ENCODE data around the gene TBX2. TPM values are rescaled to one million over a fixed set of nuclear protein-coding genes. Genes with fewer than 3 reads are reported as not detected.
"Not testable (repeated sequence)": the region's sequence is repeated elsewhere in the genome, so short reads cannot be mapped to it uniquely, and the experiment has no call there.

TBX2 gene
- total RNA-seq, 1 donor from 2014 or later: 0.47 TPM

DNA sequence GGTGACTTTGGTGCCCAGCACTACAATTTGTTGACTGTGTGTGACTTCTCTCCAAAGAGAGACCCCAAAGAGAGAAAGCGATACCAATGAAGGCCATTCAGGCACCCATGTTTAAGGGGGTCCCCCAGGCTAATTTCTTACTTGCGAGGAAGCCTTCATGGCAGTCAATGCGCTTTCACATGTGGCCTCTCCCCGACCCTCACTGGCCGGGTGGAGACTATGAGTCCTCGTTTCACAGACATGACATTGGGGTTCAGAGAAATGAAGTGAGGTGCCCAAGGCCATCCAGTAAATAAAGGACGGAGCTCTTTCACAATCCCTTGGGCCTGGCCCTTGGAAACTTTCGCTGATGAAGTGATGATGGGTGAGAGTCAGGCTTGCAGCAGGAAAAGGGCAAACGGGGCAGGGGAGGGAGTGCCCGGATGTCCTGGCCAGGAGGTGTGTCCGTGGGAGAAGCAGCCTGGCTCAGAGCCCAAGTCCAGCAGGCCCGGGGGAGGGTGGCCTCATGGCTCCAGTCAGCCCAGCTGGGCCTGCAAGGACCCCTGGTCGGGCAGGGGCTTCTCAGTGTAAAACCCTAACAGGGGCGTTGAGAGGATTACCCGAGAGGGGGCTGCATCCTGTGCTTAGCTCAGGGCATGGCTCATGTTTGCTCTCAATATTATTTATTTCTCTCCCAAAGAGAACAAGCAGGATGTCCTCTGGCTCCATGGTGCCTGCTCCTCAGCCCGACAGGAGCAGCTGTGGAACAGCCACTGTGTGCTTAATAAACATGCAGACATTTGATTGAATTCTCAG is 14.7 kb downstream of the TBX2 start:
- DNase-seq: no peak

GRCh38 chr17:61414936-61415251 is 15.3 kb downstream of the TBX2 start:
- no peak for DNase-seq

DNA sequence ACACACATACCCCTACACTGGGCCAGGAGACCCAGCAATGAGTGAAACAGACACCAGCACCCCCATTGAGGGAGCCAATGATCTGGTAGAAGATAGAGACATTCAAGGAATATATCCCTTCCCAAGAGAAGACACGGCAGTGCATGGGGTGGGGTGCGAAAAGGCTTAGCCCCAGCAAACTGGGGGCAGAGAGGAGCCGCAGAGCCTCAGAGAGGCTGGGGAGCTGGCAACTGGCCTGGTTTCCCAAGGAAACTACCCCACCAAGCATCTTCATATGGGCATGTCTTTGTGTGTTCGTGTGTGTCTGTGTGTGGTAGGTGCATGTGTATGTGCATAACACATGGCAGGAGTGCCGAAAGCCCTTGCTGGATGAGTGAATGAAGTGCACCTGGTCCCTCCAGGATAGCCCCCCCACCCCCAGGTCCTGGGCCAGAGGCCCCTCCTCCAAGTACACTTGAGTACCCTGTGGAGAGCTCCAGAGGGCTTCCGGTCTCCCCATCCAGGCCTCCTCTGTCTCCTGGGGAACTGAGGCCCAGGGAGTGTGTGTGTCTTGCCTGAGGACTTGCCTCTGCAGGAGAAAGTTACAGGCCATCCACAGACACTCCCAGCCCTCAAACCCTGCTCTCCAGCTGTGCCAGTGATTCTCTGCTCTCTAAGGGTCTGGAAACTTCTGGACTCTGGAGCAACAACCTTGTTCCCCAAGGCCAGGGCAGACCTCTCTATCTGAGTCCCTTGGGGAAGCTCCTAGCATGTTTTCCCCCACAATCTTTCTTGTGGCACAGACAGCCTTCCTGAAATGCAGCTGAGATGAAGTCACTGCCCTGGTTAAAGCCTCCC is 15.9 kb downstream of the TBX2 start:
- DNase-seq: no peak

- no peak for DNase-seq
Observed at GRCh38 chr17:61416211-61416539, 16.5 kb downstream of the TBX2 start.

- DNase-seq: peak; percentile 35
Observed at GRCh38 chr17:61416540-61417363, 17.1 kb downstream of the TBX2 start.

DNA sequence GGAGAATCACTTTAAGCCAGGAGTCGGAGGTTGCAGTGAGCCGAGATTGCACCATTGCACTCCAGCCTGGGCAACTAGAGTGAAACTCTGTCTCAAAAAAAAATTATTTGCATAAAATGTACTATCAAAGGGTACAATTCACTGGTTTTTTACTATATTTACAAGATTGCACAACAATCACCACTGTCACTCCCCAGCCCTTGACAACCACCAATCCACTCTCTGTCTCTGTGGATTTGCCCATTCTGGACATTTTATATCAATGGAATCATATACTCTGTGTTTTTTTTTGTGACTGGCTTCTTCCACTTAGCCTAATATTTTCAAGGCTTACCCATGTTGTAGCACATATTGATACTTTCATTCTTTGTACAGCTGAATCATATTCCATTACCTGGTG is 18.8 kb downstream of the TBX2 start:
- no peak for DNase-seq

DNA sequence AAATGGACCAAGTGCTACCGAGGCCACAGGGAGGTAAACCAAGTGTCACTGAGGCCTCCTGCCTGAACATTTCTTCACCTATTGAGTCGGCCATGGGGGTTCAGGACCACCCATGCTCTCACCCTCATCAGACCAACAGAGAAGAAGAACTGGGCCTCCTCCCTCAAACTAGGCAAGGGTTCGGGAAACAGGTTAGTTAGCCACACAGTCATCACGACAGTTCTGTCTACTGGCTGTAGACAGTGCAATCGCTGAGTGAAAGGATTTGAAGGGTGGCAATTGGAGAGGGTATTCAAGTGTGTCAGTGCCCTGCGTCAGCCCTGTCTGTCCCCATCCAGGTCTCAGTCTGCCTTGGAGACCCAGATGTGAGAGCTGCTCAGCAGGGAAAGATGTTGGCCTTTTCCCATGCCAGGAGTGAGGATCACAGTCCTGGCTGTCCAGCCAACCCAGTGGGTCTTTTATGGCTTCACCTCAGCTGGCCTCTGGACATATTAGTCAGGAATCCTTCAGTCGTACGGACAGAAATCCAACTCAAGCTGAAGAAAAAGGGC is 19.9 kb downstream of the TBX2 start:
- no peak for DNase-seq

DNA sequence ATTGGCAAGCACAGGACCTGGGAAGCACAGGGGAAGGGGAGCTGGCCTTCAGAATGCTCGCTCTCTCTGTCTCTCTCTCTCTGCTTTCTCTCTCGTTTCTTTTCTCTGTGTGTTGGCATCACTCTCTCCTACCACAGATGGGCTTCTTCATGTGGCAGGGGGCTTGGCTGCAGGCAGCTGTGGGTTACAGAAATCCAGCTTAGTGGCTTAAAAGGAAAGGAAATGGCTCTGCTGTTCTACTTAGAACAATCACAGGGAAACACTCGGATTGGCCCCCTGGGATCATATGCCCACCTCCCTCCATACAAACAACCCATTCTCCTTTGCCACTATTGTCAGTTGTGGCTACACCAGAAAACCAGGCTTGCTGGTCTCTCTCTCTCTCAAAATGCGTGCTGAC is 20.4 kb downstream of the TBX2 start:
- no peak for DNase-seq

DNA sequence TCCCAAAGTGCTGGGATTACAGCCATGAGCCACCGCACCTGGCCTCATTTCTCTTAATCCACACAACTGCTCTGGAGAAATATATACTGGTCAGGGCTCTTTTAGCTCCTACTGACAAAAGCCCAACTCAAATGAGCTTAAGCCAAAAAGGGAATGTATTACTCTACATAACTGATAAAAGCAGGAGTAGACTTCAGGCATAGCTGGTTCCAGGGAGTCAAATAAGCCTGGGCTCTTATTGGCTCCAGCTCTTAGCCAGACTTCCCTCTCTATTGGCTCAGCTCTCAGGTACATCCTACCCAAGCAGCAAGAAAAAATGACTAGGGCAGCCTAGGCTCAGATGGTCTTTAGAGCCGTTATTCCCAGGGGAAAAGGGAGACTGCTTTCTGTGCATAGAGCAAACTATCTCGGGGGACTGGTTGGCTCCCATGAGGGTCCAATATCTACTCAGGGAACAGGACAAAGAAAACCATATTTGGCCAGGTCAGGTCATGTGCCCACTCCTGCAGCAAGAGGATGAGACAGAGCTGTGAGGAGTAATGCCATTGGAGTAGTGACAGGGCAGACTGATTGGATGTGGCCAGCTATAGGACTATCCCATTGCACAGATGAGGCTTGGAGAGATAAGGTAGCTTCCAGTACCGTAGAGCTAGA is 21.2 kb downstream of the TBX2 start:
- DNase-seq: no peak

DNA sequence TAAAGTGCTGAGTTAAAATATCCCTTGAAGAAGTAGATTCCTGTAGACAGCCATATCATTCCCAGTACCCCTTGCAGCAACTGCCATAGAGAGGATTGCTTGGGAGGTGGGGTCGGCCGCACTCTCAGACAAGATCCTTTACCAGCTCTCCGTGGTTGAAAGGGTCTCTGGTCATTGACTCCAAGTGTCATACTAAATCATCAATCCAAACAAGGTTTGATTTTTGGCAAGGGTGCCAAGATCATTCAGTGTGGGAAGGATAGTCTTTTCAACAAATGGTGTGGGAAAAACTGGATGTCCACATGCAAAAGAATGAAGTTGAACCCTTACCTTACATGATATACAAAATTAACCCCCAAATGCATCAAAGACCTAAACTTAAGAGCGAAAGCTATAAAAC is 21.8 kb downstream of the TBX2 start:
- DNase-seq: no peak

- no peak for DNase-seq
Observed at GRCh38 chr17:61422116-61422799, 22.6 kb downstream of the TBX2 start.

DNA sequence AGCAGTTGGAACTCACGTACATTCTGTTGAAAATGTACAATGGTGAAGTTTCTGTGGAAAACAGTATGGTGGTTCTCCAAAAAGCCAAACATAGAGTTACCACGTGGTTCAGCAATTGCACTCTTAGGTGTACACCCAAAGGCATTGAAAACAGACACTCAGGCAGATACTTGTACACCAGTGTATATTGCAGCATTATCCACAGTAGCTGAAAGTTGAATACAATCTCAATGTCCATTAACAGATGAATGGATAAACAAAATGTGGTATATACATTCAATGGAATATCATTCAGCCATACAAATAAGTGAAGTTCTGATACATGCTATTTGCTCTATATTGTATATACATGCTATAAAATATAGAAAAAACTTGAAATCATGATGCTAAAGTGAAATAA is 23.2 kb downstream of the TBX2 start:
- no peak for DNase-seq

GRCh38 chr17:61423967-61424649 is 24.5 kb downstream of the TBX2 start:
- no peak for DNase-seq

DNA sequence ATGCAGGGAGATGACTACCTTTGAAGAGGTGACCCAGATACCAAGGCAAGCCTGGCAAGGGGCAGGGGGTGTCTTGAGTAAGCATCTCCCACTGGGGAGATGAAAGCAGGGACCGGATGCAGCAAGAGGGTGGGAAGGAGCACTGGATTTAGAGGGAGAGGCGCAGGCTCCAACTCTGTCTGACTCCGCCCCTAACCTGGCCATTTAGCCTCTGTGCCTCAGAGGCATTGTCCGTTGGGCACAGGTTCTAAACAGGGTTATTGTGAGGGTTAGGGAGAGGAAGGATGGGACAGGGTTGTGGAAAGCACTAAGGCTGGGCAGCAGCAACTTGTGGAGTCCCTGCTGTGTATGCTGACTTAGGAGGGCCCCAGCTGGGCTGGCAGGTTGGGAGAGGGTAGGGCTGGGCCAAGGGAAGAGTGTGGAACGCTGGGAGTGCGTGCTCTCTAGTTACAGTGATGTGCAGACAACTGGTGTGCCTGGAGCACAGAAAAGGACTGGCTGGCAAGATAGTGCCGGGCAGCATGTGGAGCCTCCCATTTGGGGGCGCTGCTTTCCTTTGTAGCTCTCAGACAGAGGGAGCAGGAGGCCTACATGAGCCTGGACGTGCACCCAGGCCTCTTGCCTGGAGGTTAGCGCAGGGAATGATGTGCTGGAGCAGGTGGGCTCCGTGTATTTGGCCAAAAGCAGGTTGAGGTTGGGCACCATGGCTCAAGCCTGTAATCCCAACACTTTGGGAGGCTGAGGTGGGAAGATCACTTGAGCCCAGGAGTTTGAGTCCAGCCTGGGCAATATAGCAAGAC is 26.2 kb downstream of the TBX2 start:
- DNase-seq: no peak

GRCh38 chr17:61426482-61427304 is 27.1 kb downstream of the TBX2 start:
- no peak for DNase-seq

- no peak for DNase-seq
Observed at GRCh38 chr17:61427567-61427966, 27.9 kb downstream of the TBX2 start.

DNA sequence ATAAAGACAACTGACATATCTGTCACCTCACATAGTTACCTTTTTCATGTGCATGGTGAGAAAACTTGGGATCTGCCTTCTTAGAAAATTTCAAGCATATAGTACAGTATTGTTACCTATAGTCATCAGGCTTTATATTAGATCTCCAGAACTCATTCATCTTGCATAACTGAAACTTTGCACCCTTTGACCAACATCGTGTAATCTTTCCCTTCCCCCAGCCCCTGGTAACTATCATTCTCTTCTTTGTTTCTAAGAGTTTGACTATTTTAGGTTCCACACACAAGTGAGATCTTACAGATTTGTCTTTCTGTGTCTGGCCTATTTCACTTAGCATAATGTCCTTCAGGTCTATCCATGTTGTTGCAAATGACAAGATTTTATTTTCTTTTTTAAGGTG is 29.6 kb downstream of the TBX2 start:
- DNase-seq: no peak

- DNase-seq: not testable (repeated sequence)
Observed at GRCh38 chr17:61429831-61430230, 30.2 kb downstream of the TBX2 start.

DNA sequence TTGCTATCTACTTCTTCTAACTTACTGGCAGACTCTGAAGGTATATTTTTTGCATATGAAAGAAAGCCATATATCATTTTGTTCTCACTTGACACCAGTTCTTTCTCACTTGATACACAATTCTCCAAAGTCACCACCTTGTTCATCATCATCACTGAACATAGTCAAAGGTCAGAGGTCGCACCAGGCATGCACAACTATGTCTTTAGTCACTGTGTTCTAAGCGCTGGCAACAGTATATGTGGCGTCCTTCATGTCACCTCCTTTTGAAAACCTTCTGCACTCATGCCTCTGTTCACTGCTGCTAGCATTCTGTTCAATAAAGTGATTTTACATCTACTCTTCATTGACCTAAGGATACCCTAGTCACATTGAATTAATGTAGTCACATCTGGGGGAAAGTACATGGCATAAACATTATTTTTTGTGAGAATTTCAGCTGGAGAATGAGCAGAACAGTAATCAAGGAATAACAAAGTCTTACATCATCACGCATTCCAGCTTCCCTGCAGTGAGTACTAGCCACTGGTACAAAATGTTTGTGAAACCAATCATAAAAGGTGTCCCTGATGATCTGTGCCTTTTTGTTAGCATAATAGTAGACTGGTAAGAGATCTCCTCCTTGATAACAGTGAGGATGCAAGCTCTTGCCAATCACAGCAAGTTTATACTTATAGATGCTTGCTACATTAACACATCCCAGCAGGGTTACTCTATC is 32.1 kb downstream of the TBX2 start:
- DNase-seq: no peak
